Esophagus muscularis mucosa (tissue), 3 donors: Measurements from ENCODE around the gene CEP85.

Experiments
- POLR2A ChIP-seq: fragments of 450-650 bp; IDR thresholded peaks from one replicate; pipeline ENCODE4 v1.6.1; 2017; ENCODE audit warnings: antibody characterized with exemption, moderate library complexity, mild to moderate bottlenecking, low read depth
- TF ChIP-seq, protein P1 (sequence below), 3 experiments: fragments of 200-600 bp in 2 of 3; fragments of 450-650 bp in 1 of 3; sonication (generic) in 2 of 3; IDR thresholded peaks; one replicate each; pipeline ENCODE4 v1.5.1; 2017 to 2019; ENCODE audit warnings: antibody characterized with exemption in 3 of 3, mild to moderate bottlenecking in 2 of 3, moderate library complexity in 1 of 3

DNA sequence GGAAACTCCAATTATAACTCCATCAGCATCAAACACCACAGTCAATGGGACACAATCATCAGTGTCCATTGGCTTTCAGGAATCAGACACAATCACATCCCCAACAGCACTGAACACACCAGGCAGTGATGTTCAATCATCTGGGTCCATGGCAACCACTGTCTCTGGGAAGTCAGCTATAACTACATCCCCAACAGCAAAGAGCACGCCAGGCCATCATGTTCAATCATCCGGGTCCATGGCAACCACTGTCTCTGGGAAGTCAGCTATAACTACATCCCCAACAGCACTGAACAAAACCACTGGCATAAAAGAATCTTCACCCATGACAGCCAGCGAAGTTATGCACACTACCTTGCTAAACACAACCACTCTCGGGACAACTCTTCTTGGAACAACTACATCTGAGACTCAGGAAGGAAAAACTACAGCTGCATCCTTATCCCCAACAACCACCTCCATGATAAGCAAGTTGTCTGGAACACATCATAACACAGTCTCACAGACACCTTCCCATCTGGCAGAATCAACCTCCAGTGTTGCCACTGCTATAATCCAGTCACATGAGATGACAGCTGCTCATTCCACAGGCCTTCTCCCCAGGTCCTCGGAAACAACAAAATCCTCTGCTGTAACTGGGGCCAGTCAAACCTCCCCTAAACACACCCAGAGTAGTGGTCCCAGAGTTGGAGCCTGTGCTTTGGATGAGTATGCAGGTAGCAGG is 23.7 kb upstream of the CEP85 start:
- TF ChIP-seq, protein P1, sequence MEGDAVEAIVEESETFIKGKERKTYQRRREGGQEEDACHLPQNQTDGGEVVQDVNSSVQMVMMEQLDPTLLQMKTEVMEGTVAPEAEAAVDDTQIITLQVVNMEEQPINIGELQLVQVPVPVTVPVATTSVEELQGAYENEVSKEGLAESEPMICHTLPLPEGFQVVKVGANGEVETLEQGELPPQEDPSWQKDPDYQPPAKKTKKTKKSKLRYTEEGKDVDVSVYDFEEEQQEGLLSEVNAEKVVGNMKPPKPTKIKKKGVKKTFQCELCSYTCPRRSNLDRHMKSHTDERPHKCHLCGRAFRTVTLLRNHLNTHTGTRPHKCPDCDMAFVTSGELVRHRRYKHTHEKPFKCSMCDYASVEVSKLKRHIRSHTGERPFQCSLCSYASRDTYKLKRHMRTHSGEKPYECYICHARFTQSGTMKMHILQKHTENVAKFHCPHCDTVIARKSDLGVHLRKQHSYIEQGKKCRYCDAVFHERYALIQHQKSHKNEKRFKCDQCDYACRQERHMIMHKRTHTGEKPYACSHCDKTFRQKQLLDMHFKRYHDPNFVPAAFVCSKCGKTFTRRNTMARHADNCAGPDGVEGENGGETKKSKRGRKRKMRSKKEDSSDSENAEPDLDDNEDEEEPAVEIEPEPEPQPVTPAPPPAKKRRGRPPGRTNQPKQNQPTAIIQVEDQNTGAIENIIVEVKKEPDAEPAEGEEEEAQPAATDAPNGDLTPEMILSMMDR (IDR thresholded peaks at IDR 0.05) = no peak
- TF ChIP-seq POLR2A = no peak
